Naive thymus-derived CD8-positive, alpha-beta T cell (primary cell): ENCODE measurements around the gene RNPEPL1. TPM values are rescaled to one million over a fixed set of nuclear protein-coding genes. Genes with fewer than 3 reads are reported as not detected.
A peak's percentile ranks its signal among the peaks of the same experiment; 100 is the strongest.

Experiments used
- ATAC-seq, 2 donors: fragments of 150-1000 bp; cut with Tn5 transposase in 1 of 2; sonication (Bioruptor Pico), chemical (Tn5 transposase) in 1 of 2; 1 replicate in 1 of 2; 2 replicates in 1 of 2; pipeline ENCODE4 v1.10.0; 2021; ENCODE audit warnings: mild to moderate bottlenecking in 2 of 2, moderate library complexity in 2 of 2
- POLR2A ChIA-PET: fragments of 350-600 bp; sonication (Branson Sonifier 250); formaldehyde crosslinking; loops from one replicate; lab custom pipeline; 2021; ENCODE audit warnings: antibody characterized with exemption; lab: Charles Lee
- DNase-seq, 10 donors: peaks; one replicate each; pipeline versions ENCODE4 v3.0.0 to v3.0.0-alpha.2; 2020 to 2022
- H3K27ac Mint-ChIP-seq, 10 donors: one replicate each; pipeline ENCODE4 v1.8.0; 2020 to 2022; ENCODE audit warnings: mild to moderate bottlenecking in 10 of 10, mixed read lengths in 10 of 10, moderate library complexity in 4 of 10, inconsistent platforms in 1 of 10
- H3K27me3 Mint-ChIP-seq, 5 donors: one replicate each; pipeline ENCODE4 v1.8.0; 2021 to 2022; ENCODE audit warnings: mixed read lengths in 5 of 5
- H3K36me3 Mint-ChIP-seq, 3 donors: one replicate each; pipeline ENCODE4 v1.8.0; 2020 to 2022; ENCODE audit warnings: mixed read lengths in 3 of 3, mild to moderate bottlenecking in 2 of 3, inconsistent platforms in 1 of 3
- H3K4me1 Mint-ChIP-seq, 4 donors: one replicate each; pipeline ENCODE4 v1.8.0; 2021 to 2022; ENCODE audit warnings: mixed read lengths in 4 of 4
- H3K4me3 Mint-ChIP-seq, 10 donors: one replicate each; pipeline ENCODE4 v1.8.0; 2020 to 2022; ENCODE audit warnings: mild to moderate bottlenecking in 10 of 10, mixed read lengths in 10 of 10, moderate library complexity in 6 of 10, inconsistent platforms in 1 of 10
- H3K9me3 Mint-ChIP-seq, 9 donors: one replicate each; pipeline ENCODE4 v1.8.0; 2020 to 2022; ENCODE audit warnings: mixed read lengths in 9 of 9, mild to moderate bottlenecking in 3 of 9, inconsistent platforms in 1 of 9, moderate library complexity in 1 of 9
- polyA plus RNA-seq, 3 donors: library from polyadenylated mRNA; unstranded; fragments of 300-500 nt; fragmentation: Illumina TruSeq; gene quantifications; one replicate each; pipeline ENCODE4 v1.2.3, GENCODE V29; 2021
- total RNA-seq, 8 experiments: library from RNA in 2 of 8; stranded (reverse) in 2 of 8; gene quantifications; one replicate each; pipeline ENCODE4 v1.2.3 and lab custom pipeline; 2021 to 2026

Gene RNPEPL1
- total and polyA plus RNA-seq, 5 experiments from 2014 or later: 17.8 to 123 (median 67.0) TPM

- Mint-ChIP-seq H3K27me3 (no peaks in the 10 kb centered on the region), H3K4me1 (peaks cover 22 to 46% (median 32%) of the 10 kb centered on the region in 4 donors), H3K27ac (peak overlapping the region in 4 of 10 donors; percentile 11 to 54 (median 28)), H3K9me3 (no peaks in the 10 kb centered on the region), H3K4me3 (no peak overlapping the region), H3K36me3 (peaks cover 0 to 22% (median 1%) of the 10 kb centered on the region in 3 donors)
- ATAC-seq: no peak
- POLR2A ChIA-PET: interaction anchor here (1.3 to 1.9 kb wide), 2 partner anchors 9 to 15 kb away, joined by 6 read pairs; partner anchors contain the start of gene DUSP28
- no peak for DNase-seq
These were observed 7.0 kb downstream of the RNPEPL1 start for GRCh38 chr2:240575101-240575965.

GRCh38 chr2:240576036-240576435 is 7.8 kb downstream of the RNPEPL1 start:
- Mint-ChIP-seq H3K27me3 (no peaks in the 10 kb centered on the region), H3K4me3 (no peak overlapping the region), H3K4me1 (peaks cover 20 to 42% (median 31%) of the 10 kb centered on the region in 4 donors), H3K36me3 (peaks cover 2 to 27% (median 4%) of the 10 kb centered on the region in 3 donors), H3K9me3 (no peaks in the 10 kb centered on the region), H3K27ac (peak overlapping the region in 2 of 10 donors; percentile 37 to 54)
- no peak for ATAC-seq
- POLR2A ChIA-PET: interaction anchor here (1.3 to 1.9 kb wide), 2 partner anchors 10 to 15 kb away, joined by 6 read pairs; partner anchors contain the start of gene DUSP28
- no peak for DNase-seq

GRCh38 chr2:240576436-240577205 is 8.3 kb downstream of the RNPEPL1 start:
- H3K9me3 Mint-ChIP-seq: no peaks in the 10 kb centered on the region
- H3K36me3 Mint-ChIP-seq: peaks cover 4 to 31% (median 6%) of the 10 kb centered on the region in 3 donors
- peaks cover 17 to 36% (median 27%) of the 10 kb centered on the region in 4 donors for H3K4me1 Mint-ChIP-seq
- H3K27ac Mint-ChIP-seq: no peak overlapping the region
- POLR2A ChIA-PET: interaction anchor here (0.8 to 1.9 kb wide), 4 partner anchors 10 to 16 kb away, joined by 3 to 6 read pairs (median 6); partner anchors contain the start of genes CAPN10 and DUSP28
- ATAC-seq (no peak), DNase-seq (no peak)
- no peak overlapping the region for H3K4me3 Mint-ChIP-seq
- H3K27me3 Mint-ChIP-seq: no peaks in the 10 kb centered on the region

GRCh38 chr2:240577281-240578109 is 9.2 kb downstream of the RNPEPL1 start:
- no peaks in the 10 kb centered on the region for H3K27me3 Mint-ChIP-seq
- no peak overlapping the region for H3K27ac Mint-ChIP-seq

GRCh38 chr2:240578110-240578450 is 9.8 kb downstream of the RNPEPL1 start:
- POLR2A ChIA-PET: interaction anchor here (1.2 to 1.8 kb wide), 3 partner anchors 9 to 17 kb away, joined by 3 to 11 read pairs (median 5); partner anchors contain the start of gene CAPN10
- Mint-ChIP-seq H3K4me3 (peak overlapping the region in 1 of 10 donors; percentile 45), H3K27ac (peak overlapping the region in 3 of 10 donors; percentile 44 to 52 (median 47)), H3K36me3 (peaks cover 4 to 32% (median 6%) of the 10 kb centered on the region in 3 donors), H3K9me3 (no peaks in the 10 kb centered on the region), H3K4me1 (peaks cover 19 to 43% (median 36%) of the 10 kb centered on the region in 4 donors), H3K27me3 (no peaks in the 10 kb centered on the region)
- ATAC-seq (no peak), DNase-seq (no peak)

More at GRCh38 chr2:240577281-240578109, 9.2 kb downstream of the RNPEPL1 start:
- ATAC-seq (no peak), DNase-seq (no peak)
- Mint-ChIP-seq H3K9me3 (no peaks in the 10 kb centered on the region), H3K4me1 (peaks cover 18 to 38% (median 31%) of the 10 kb centered on the region in 4 donors), H3K36me3 (peaks cover 4 to 31% (median 6%) of the 10 kb centered on the region in 3 donors), H3K4me3 (no peak overlapping the region)
- POLR2A ChIA-PET: interaction anchor here (0.8 to 1.8 kb wide), 4 partner anchors 9 to 17 kb away, joined by 3 to 11 read pairs (median 4); partner anchors contain the start of gene CAPN10

GRCh38 chr2:240578488-240578887 is 10.2 kb downstream of the RNPEPL1 start:
- Mint-ChIP-seq H3K4me3 (peak overlapping the region in 2 of 10 donors; percentile 20 to 45), H3K9me3 (no peaks in the 10 kb centered on the region), H3K4me1 (peaks cover 19 to 43% (median 39%) of the 10 kb centered on the region in 4 donors), H3K36me3 (peaks cover 4 to 32% (median 6%) of the 10 kb centered on the region in 3 donors), H3K27ac (peak overlapping the region in 8 of 10 donors; percentile 14 to 93 (median 50)), H3K27me3 (no peaks in the 10 kb centered on the region)
- POLR2A ChIA-PET: interaction anchor here (1.2 to 1.8 kb wide), 3 partner anchors 8 to 18 kb away, joined by 3 to 11 read pairs (median 5); partner anchors contain the start of gene CAPN10
- DNase-seq (no peak), ATAC-seq (no peak)

- H3K27ac Mint-ChIP-seq: peak overlapping the region; percentile 67 to 93 (median 88)
- H3K4me1 Mint-ChIP-seq: peaks cover 19 to 44% (median 43%) of the 10 kb centered on the region in 4 donors
- DNase-seq (no peak), ATAC-seq (peak in 1 of 2 donors; percentile 26)
- H3K9me3 Mint-ChIP-seq: no peaks in the 10 kb centered on the region
- peak overlapping the region in 8 of 10 donors; percentile 19 to 53 (median 32) for H3K4me3 Mint-ChIP-seq
- no peaks in the 10 kb centered on the region for H3K27me3 Mint-ChIP-seq
- peaks cover 4 to 32% (median 6%) of the 10 kb centered on the region in 3 donors for H3K36me3 Mint-ChIP-seq
- POLR2A ChIA-PET: interaction anchor here (11.3 kb wide), 1 partner anchor 14 kb away, joined by 461 read pairs; the partner anchor contains the start of genes ANKMY1, DUSP28 and RNPEPL1
These were observed 10.9 kb downstream of the RNPEPL1 start for GRCh38 chr2:240579071-240579762.

GRCh38 chr2:240579771-240580614 is 11.7 kb downstream of the RNPEPL1 start:
- ATAC-seq (peak; percentile 89 to 97), DNase-seq (peak; percentile 53 to 84 (median 70))
- Mint-ChIP-seq H3K36me3 (peaks cover 4 to 28% (median 6%) of the 10 kb centered on the region in 3 donors), H3K4me1 (peaks cover 22 to 51% (median 50%) of the 10 kb centered on the region in 4 donors), H3K27ac (peak overlapping the region; percentile 67 to 93 (median 88)), H3K9me3 (no peaks in the 10 kb centered on the region), H3K4me3 (peak overlapping the region in 8 of 10 donors; percentile 6 to 53 (median 32)), H3K27me3 (no peaks in the 10 kb centered on the region)
- POLR2A ChIA-PET: interaction anchor here (0.6 to 11.3 kb wide), 2 partner anchors 11 to 15 kb away, joined by 3 to 461 read pairs; partner anchors contain the start of genes ANKMY1, DUSP28 and RNPEPL1

- ATAC-seq: no peak
- H3K27ac Mint-ChIP-seq: peak overlapping the region in 4 of 10 donors; percentile 4 to 76 (median 18)
- peaks cover 27 to 62% (median 59%) of the 10 kb centered on the region in 4 donors for H3K4me1 Mint-ChIP-seq
- POLR2A ChIA-PET: interaction anchor here (11.3 kb wide), 1 partner anchor 17 kb away, joined by 461 read pairs; the partner anchor contains the start of genes ANKMY1, DUSP28 and RNPEPL1
- no peaks in the 10 kb centered on the region for H3K27me3 Mint-ChIP-seq
- no peaks in the 10 kb centered on the region for H3K9me3 Mint-ChIP-seq
- no peak for DNase-seq
- H3K4me3 Mint-ChIP-seq: peak overlapping the region in 1 of 10 donors; percentile 38
- H3K36me3 Mint-ChIP-seq: peaks cover 4 to 26% (median 6%) of the 10 kb centered on the region in 3 donors
These were observed 13.5 kb downstream of the RNPEPL1 start for GRCh38 chr2:240581811-240582210.

GRCh38 chr2:240582781-240583180 is 14.5 kb downstream of the RNPEPL1 start:
- H3K27me3 Mint-ChIP-seq: no peaks in the 10 kb centered on the region
- peaks cover 30 to 69% (median 66%) of the 10 kb centered on the region in 4 donors for H3K4me1 Mint-ChIP-seq
- H3K36me3 Mint-ChIP-seq: peaks cover 4 to 23% (median 6%) of the 10 kb centered on the region in 3 donors
- H3K27ac Mint-ChIP-seq: peak overlapping the region in 2 of 10 donors; percentile 47 to 56
- no peak for ATAC-seq
- POLR2A ChIA-PET: interaction anchor here (11.3 kb wide), 1 partner anchor 18 kb away, joined by 461 read pairs; the partner anchor contains the start of genes ANKMY1, DUSP28 and RNPEPL1
- no peak for DNase-seq
- no peak overlapping the region for H3K4me3 Mint-ChIP-seq
- H3K9me3 Mint-ChIP-seq: no peaks in the 10 kb centered on the region
